Lung microvascular endothelial cell (primary cell): ENCODE measurements around the gene PLEK. TPM values are rescaled to one million over a fixed set of nuclear protein-coding genes. Genes with fewer than 3 reads are reported as not detected.
"Not testable (repeated sequence)": the region's sequence is repeated elsewhere in the genome, so short reads cannot be mapped to it uniquely, and the experiment has no call there.

Source experiments
- DNase-seq, 2 donors: peaks; one replicate each; pipeline versions ENCODE4 v3.0.0 to v3.0.0-alpha.2; 2010; ENCODE audit warnings: low read depth in 2 of 2
- total RNA-seq: library from RNA; depleted of rRNA; stranded (reverse); fragments of >200 nt; gene quantifications from 2 replicates; pipeline ENCODE4 v1.2.1, GENCODE V29; 2014

The PLEK gene
- total RNA-seq, 1 donor from 2014 or later: under 0.01 TPM

- DNase-seq: no peak
Measured at GRCh38 chr2:68352651-68353391, 12.3 kb upstream of the PLEK start.

GRCh38 chr2:68356599-68357239 is 8.4 kb upstream of the PLEK start:
- no peak for DNase-seq

GRCh38 chr2:68357605-68358337 is 7.3 kb upstream of the PLEK start:
- DNase-seq: peak; percentile 64 to 68

GRCh38 chr2:68359889-68360288 is 5.2 kb upstream of the PLEK start:
- no peak for DNase-seq

GRCh38 chr2:68362069-68362468 is 3.0 kb upstream of the PLEK start:
- peak; percentile 73 to 79 for DNase-seq

GRCh38 chr2:68362749-68363148 is 2.3 kb upstream of the PLEK start:
- no peak for DNase-seq

GRCh38 chr2:68363721-68364120 is 1.4 kb upstream of the PLEK start:
- no peak for DNase-seq

GRCh38 chr2:68366083-68366560 is 1.0 kb downstream of the PLEK start:
- no peak for DNase-seq

- DNase-seq: no peak
Measured at GRCh38 chr2:68367953-68368653, 3.0 kb downstream of the PLEK start.

- DNase-seq: no peak
Measured at GRCh38 chr2:68368654-68369336, 3.7 kb downstream of the PLEK start.

- no peak for DNase-seq
Measured at GRCh38 chr2:68369337-68369734, 4.3 kb downstream of the PLEK start.

GRCh38 chr2:68371138-68371537 is 6.1 kb downstream of the PLEK start:
- no peak for DNase-seq

- DNase-seq: no peak
Measured at GRCh38 chr2:68371581-68371980, 6.5 kb downstream of the PLEK start.

GRCh38 chr2:68372485-68372884 is 7.4 kb downstream of the PLEK start:
- DNase-seq: no peak

- DNase-seq: no peak
Measured at GRCh38 chr2:68374184-68374583, 9.1 kb downstream of the PLEK start.

GRCh38 chr2:68375582-68375981 is 10.5 kb downstream of the PLEK start:
- DNase-seq: no peak

GRCh38 chr2:68377137-68377780 is 12.2 kb downstream of the PLEK start:
- no peak for DNase-seq

- DNase-seq: not testable (repeated sequence)
Measured at GRCh38 chr2:68378779-68379178, 13.7 kb downstream of the PLEK start.

- DNase-seq: no peak
Measured at GRCh38 chr2:68379184-68379708, 14.2 kb downstream of the PLEK start.

GRCh38 chr2:68383778-68384177 is 18.7 kb downstream of the PLEK start:
- DNase-seq: no peak
